ENCODE data around the gene MUL1. TPM values are rescaled to one million over a fixed set of nuclear protein-coding genes. Genes with fewer than 3 reads are reported as not detected.

Gene MUL1
- total and polyA plus RNA-seq, 2 of the 8 experiments (the other 6 are each of a cell fraction or from before 2014, with no cell fraction given): 16.4 to 20.8 TPM

GRCh38 chr1:20491178-20491577, 16.8 kb downstream of the MUL1 start (continued):
- TF ChIP-seq CHD7 (IDR thresholded peaks at IDR 0.05; ENCODE audit: insufficient replicate concordance, low read length): no peak
- TF ChIP-seq ASH2L (IDR thresholded peaks at IDR 0.05; ENCODE audit: low read length): no peak
- TF ChIP-seq RFX5 (IDR thresholded peaks at IDR 0.05; ENCODE audit: borderline replicate concordance, low read depth, low read length): no peak
